Anterior cingulate cortex (tissue), 58 donors: ENCODE data around the gene WARS2.

ENCODE experiments used
- DNase-seq, 58 donors: peaks; one replicate each; lab custom pipeline; 2025; lab: John Stamatoyannopoulos, UW

Gene WARS2

GRCh38 chr1:119086830-119087229 is 53.6 kb downstream of the WARS2 start:
- DNase-seq = no peak

- no peak for DNase-seq
These were observed 55.7 kb downstream of the WARS2 start for GRCh38 chr1:119084798-119085197.

GRCh38 chr1:119083980-119084379 is 56.5 kb downstream of the WARS2 start:
- DNase-seq = no peak

GRCh38 chr1:119083479-119083878 is 57.0 kb downstream of the WARS2 start:
- no peak for DNase-seq

GRCh38 chr1:119081700-119082099 is 58.8 kb downstream of the WARS2 start:
- no peak for DNase-seq

GRCh38 chr1:119081267-119081666 is 59.2 kb downstream of the WARS2 start:
- DNase-seq = no peak

- DNase-seq = no peak
These were observed 59.9 kb downstream of the WARS2 start for GRCh38 chr1:119080586-119080985.

- DNase-seq = no peak
These were observed 60.6 kb downstream of the WARS2 start for GRCh38 chr1:119079881-119080280.

GRCh38 chr1:119075614-119076013 is 64.8 kb downstream of the WARS2 start:
- DNase-seq = no peak

- no peak for DNase-seq
These were observed 69.1 kb downstream of the WARS2 start for GRCh38 chr1:119071321-119071720.

GRCh38 chr1:119069682-119070081 is 70.8 kb downstream of the WARS2 start:
- DNase-seq = no peak

GRCh38 chr1:119068427-119068826 is 72.0 kb downstream of the WARS2 start:
- DNase-seq = no peak

GRCh38 chr1:119061700-119062099 is 78.8 kb downstream of the WARS2 start:
- DNase-seq = no peak

- no peak for DNase-seq
These were observed 84.9 kb downstream of the WARS2 start for GRCh38 chr1:119055568-119055967.

GRCh38 chr1:119053917-119054316 is 86.5 kb downstream of the WARS2 start:
- DNase-seq = no peak

GRCh38 chr1:119052267-119052666 is 88.2 kb downstream of the WARS2 start:
- no peak for DNase-seq

- DNase-seq = no peak
These were observed 91.6 kb downstream of the WARS2 start for GRCh38 chr1:119048624-119049404.

GRCh38 chr1:119046785-119047438 is 93.5 kb downstream of the WARS2 start:
- peak in 2 of 58 donors; percentile 2 to 49 for DNase-seq

GRCh38 chr1:119046429-119046784 is 94.0 kb downstream of the WARS2 start:
- no peak for DNase-seq

- DNase-seq = no peak
These were observed 95.2 kb downstream of the WARS2 start for GRCh38 chr1:119045096-119045746.

- DNase-seq = no peak
These were observed 99.5 kb downstream of the WARS2 start for GRCh38 chr1:119040906-119041305.

GRCh38 chr1:119040489-119040888 is 100.0 kb downstream of the WARS2 start:
- DNase-seq = no peak
